ENCODE measurements around the gene TRIM71. TPM values are rescaled to one million over a fixed set of nuclear protein-coding genes. Genes with fewer than 3 reads are reported as not detected.

Gene TRIM71
- total RNA-seq, 4 donors from 2014 or later, result not detected

DNA sequence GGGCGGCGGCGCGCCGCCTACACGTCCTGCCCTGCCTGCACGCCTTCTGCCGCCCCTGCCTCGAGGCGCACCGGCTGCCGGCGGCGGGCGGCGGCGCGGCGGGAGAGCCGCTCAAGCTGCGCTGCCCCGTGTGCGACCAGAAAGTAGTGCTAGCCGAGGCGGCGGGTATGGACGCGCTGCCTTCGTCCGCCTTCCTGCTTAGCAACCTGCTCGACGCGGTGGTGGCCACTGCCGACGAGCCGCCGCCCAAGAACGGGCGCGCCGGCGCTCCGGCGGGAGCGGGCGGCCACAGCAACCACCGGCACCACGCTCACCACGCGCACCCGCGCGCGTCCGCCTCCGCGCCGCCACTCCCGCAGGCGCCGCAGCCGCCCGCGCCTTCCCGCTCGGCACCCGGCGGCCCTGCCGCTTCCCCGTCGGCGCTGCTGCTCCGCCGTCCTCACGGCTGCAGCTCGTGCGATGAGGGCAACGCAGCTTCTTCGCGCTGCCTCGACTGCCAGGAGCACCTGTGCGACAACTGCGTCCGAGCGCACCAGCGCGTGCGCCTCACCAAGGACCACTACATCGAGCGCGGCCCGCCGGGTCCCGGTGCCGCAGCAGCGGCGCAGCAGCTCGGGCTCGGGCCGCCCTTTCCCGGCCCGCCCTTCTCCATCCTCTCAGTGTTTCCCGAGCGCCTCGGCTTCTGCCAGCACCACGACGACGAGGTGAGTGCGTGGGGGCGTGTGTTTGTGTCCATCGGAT lies 602 bp downstream of the TRIM71 start:
- no peaks in the 10 kb centered on the region for H3K9me3 ChIP-seq
- no peak for TF ChIP-seq POLR2A (IDR thresholded peaks at IDR 0.05)
- TF ChIP-seq, protein P1, sequence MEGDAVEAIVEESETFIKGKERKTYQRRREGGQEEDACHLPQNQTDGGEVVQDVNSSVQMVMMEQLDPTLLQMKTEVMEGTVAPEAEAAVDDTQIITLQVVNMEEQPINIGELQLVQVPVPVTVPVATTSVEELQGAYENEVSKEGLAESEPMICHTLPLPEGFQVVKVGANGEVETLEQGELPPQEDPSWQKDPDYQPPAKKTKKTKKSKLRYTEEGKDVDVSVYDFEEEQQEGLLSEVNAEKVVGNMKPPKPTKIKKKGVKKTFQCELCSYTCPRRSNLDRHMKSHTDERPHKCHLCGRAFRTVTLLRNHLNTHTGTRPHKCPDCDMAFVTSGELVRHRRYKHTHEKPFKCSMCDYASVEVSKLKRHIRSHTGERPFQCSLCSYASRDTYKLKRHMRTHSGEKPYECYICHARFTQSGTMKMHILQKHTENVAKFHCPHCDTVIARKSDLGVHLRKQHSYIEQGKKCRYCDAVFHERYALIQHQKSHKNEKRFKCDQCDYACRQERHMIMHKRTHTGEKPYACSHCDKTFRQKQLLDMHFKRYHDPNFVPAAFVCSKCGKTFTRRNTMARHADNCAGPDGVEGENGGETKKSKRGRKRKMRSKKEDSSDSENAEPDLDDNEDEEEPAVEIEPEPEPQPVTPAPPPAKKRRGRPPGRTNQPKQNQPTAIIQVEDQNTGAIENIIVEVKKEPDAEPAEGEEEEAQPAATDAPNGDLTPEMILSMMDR (IDR thresholded peaks at IDR 0.05), result no peak
- peaks cover 0 to 26% (median 13%) of the 10 kb centered on the region in 4 donors for H3K4me1 ChIP-seq
- peak overlapping the region in 3 of 4 donors; percentile 14 to 44 (median 35) for H3K4me3 ChIP-seq
- DNase-seq, result no peak
- no peak overlapping the region for H3K27ac ChIP-seq
- peaks cover 0 to 46% of the 10 kb centered on the region in 2 donors for H3K27me3 ChIP-seq
- no peaks in the 10 kb centered on the region for H3K36me3 ChIP-seq

DNA sequence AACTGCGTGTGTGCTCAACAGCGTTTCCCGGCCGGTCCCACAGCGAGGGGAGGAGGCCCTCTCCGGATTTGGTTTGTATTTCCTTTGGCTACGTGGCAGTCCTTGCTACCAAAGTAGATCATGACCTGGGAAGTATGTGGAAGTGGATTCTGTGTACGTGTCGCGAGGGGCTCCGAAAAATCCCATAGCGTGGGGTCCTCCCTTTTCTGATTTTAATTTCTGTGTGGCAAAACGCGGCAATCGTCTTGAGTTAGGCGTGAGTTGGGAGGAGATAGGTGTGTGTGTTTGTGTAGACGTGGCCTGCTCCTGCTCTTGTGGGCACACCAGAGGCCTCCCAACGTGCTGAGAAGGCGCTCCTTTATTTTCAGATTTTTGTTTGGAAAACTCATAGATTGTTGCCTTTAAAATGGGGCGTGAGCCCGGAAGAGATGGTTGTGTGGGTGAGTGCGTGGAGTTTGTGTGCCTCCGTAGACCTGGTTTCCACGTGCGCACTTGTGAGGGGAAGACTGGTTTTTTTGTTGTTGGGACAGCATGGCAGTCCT lies 1.2 kb downstream of the TRIM71 start:
- no peaks in the 10 kb centered on the region for H3K36me3 ChIP-seq
- no peak overlapping the region for H3K27ac ChIP-seq
- H3K4me1 ChIP-seq, result peaks cover 0 to 26% (median 13%) of the 10 kb centered on the region in 4 donors
- DNase-seq, result no peak
- H3K27me3 ChIP-seq, result peaks cover 0 to 46% of the 10 kb centered on the region in 2 donors
- no peaks in the 10 kb centered on the region for H3K9me3 ChIP-seq
- peak overlapping the region in 1 of 4 donors; percentile 14 for H3K4me3 ChIP-seq
- TF ChIP-seq, protein P1 (IDR thresholded peaks at IDR 0.05), result no peak
- no peak for TF ChIP-seq POLR2A (IDR thresholded peaks at IDR 0.05)

DNA sequence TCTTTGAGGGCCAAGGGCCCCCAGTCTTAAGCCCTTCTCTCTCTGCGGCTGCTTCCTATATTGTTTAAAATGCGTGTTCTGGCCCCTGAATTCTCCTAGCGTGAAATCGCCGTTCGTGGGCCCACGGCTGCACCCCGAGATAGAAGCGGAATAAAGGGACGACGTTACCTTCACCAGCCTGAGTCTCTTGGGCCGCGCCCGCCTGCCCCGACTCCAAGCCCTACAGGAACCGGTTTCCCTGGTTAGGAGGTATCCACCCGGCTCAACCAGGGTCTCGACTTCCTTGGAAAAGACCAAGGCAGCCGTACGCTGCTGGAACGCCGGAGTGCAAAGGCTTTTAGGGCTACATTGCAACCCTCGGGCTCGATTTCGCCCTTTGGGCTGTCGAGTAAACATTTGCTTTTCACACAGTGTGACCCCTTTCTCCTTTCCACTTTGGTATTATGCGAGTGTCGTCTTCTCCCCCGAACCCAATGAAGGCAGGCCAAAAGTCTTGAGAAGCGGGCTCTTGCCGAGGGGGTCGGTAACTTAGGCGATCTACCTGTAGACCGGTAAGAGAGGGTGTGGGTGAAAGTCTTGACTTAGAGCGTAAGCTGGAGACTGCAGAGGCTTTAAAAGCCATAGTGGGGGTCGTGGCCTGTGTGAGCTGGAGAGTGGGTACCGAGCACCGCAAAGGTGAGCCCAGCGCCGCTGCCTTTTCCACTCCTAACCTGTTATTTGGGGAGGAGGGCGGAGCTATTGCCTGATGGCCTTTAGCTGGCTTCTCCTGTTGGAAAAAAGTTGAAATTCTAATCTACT lies 2.0 kb downstream of the TRIM71 start:
- Histone ChIP-seq H3K27me3 (peaks cover 0 to 46% of the 10 kb centered on the region in 2 donors), H3K4me3 (no peak overlapping the region), H3K9me3 (no peaks in the 10 kb centered on the region), H3K36me3 (no peaks in the 10 kb centered on the region), H3K27ac (no peak overlapping the region), H3K4me1 (peaks cover 0 to 26% (median 13%) of the 10 kb centered on the region in 4 donors)
- TF ChIP-seq POLR2A (IDR thresholded peaks at IDR 0.05), result no peak
- no peak for DNase-seq

DNA sequence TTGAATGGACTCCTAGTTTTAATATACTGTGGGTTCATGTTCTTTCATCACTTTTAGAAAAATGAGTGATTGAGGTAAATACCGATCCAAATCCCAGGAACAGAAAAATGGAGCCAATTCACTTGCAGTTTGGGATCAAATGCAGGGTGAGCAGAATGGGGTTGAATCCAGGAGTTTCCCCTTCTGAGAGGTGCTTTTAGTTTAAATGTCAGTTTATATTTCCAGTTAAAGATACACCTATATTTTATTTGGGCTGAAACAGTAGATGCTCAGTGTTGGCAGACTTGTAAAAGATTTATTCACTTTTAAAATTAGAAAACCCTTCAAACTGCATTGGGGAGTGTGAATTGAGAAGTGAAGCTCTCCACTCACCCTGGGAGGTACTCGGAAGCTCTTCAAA lies 2.6 kb downstream of the TRIM71 start:
- Histone ChIP-seq H3K27ac (no peak overlapping the region), H3K9me3 (no peaks in the 10 kb centered on the region), H3K36me3 (no peaks in the 10 kb centered on the region), H3K27me3 (peaks cover 0 to 46% of the 10 kb centered on the region in 2 donors), H3K4me3 (no peak overlapping the region), H3K4me1 (peaks cover 0 to 26% (median 13%) of the 10 kb centered on the region in 4 donors)
- DNase-seq, result no peak
- TF ChIP-seq POLR2A (IDR thresholded peaks at IDR 0.05), result no peak
- TF ChIP-seq, protein P1 (IDR thresholded peaks at IDR 0.05), result no peak

DNA sequence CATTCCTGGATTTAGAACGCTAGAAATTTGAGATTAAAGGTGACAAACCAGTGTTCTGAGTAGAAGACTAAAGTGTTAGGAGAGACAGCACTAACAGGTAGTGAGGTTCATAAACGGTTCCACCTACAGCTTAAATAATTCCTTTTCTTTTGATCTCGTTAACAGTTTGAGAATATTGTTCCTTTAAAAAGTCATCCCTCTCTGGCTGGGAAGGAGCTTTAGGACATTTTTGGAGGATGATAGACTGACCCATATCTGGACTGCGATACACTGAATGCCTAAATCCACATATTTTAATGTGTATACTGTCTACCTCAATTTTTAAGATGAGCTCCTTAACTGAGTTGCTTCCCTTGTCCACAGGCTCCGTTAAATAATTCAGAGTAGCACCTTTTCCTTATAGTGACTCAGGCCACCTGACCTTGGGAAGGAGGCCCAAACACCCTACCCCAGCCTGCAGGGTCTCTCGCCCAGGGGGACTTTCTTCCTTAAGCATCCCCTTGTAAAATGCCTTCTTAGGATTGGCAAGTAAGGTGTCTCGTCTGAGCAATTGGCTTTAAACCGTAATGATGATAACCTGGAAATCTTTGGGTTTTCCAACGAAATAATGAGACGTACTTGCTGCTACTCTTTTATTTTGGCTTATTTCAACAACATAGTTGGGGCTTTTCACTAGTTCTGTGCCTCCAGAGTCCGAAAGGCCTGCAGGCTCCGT lies 3.3 kb downstream of the TRIM71 start:
- no peak overlapping the region for H3K4me3 ChIP-seq
- peaks cover 0 to 43% of the 10 kb centered on the region in 2 donors for H3K27me3 ChIP-seq
- H3K36me3 ChIP-seq, result no peaks in the 10 kb centered on the region
- H3K9me3 ChIP-seq, result no peaks in the 10 kb centered on the region
- peaks cover 0 to 26% (median 13%) of the 10 kb centered on the region in 4 donors for H3K4me1 ChIP-seq
- no peak overlapping the region for H3K27ac ChIP-seq
- no peak for DNase-seq
- TF ChIP-seq, protein P1 (IDR thresholded peaks at IDR 0.05), result no peak
- no peak for TF ChIP-seq POLR2A (IDR thresholded peaks at IDR 0.05)

All from Peyer's patch (tissue), 4 donors.